ENCODE results near the gene APOD. TPM values are rescaled to one million over a fixed set of nuclear protein-coding genes. Genes with fewer than 3 reads are reported as not detected.

Gene APOD
- total and polyA plus RNA-seq, 2 of the 4 experiments (the other 2 are of a cell fraction): 0.36 TPM; not detected in 1

DNA sequence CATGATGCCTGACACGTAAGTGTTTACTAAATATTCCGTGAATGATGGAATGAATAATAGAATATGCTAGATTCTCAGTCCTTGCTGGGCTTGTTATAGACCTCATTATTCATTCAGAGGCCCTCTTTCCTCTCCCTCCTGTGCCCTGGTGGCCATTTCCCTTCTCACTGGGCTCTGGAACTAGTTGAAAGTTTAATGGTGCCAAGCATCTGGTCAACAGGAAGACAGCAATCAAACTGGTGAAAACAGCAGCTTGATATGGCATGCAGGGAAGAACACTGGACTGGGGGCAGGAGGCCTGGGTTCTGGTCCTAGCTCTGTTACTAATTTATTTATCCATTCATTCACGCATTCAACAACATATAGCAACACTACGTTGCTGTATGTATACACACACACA is 3.7 kb upstream of the APOD start:
- Histone ChIP-seq H4K8ac (ENCODE audit: low read depth in 2 of 2, low read length in 2 of 2) (no peak overlapping the region), H4K5ac (ENCODE audit: low read depth, low read length) (no peak overlapping the region), H4K20me1 (ENCODE audit: insufficient read depth, low read length) (no peaks in the 10 kb centered on the region), H3K56ac (ENCODE audit: extremely low read depth, insufficient read depth, low read length) (no peak overlapping the region), H3K9me1 (ENCODE audit: insufficient read depth, low read length) (no peaks in the 10 kb centered on the region), H4K91ac (ENCODE audit: insufficient read depth, low read depth, low read length) (no peak overlapping the region), H3K4me1 (ENCODE audit: control insufficient read depth, insufficient read depth, low read length) (peaks cover 5% of the 10 kb centered on the region), H2BK15ac (ENCODE audit: low read depth, low read length) (no peak overlapping the region), H3K18ac (ENCODE audit: low read depth, low read length) (no peak overlapping the region), H2AK9ac (replicated peaks; ENCODE audit: low read depth, low read length, poor library complexity) (no peak overlapping the region), H3K36me3 (ENCODE audit: control insufficient read depth, insufficient read depth, low read length) (no peaks in the 10 kb centered on the region), H3K27ac (ENCODE audit: insufficient read depth, low read length) (no peak overlapping the region), H3K14ac (replicated peaks; ENCODE audit: low read depth, low read length) (no peak overlapping the region), H2AK5ac (ENCODE audit: low read depth, low read length) (no peak overlapping the region), H2BK120ac (ENCODE audit: low read depth, low read length) (no peak overlapping the region), H2AFZ (replicated peaks; ENCODE audit: low read length, poor library complexity) (peak overlapping the region; percentile 48), H3K23ac (ENCODE audit: low read depth, low read length) (no peak overlapping the region), H3K9me3 (ENCODE audit: control insufficient read depth, insufficient read depth, low read length) (peaks cover 6% of the 10 kb centered on the region), H3K4me3 (ENCODE audit: insufficient read depth, low read depth, low read length) (no peak overlapping the region), H3K27me3 (ENCODE audit: control insufficient read depth, insufficient read depth, low read length) (peaks cover 17% of the 10 kb centered on the region), H3K9ac (ENCODE audit: low read depth, low read length) (no peak overlapping the region), H2BK20ac (ENCODE audit: low read depth, low read length) (no peak overlapping the region), H3K4ac (ENCODE audit: low read depth, low read length) (no peak overlapping the region), H3K79me1 (ENCODE audit: low read depth in 1 of 2, low read length in 2 of 2) (no peaks in the 10 kb centered on the region), H3K4me2 (ENCODE audit: low read depth, low read length) (no peak overlapping the region), H2BK5ac (ENCODE audit: low read depth, low read length, poor library complexity, severe bottlenecking) (no peak overlapping the region)
- no peak for DNase-seq
- ChIA-PET CTCF (no interaction called here), POLR2A (ENCODE audit: unreplicated experiment) (no interaction called here)
- no TSS peak for BruUV-seq (replicated peaks)
- dilution Hi-C loops (cut with HindIII; ENCODE audit: low sequenced_read_pairs, unreplicated experiment) (no loop called here), intact Hi-C loops (cut with micrococcal nuclease) (no loop called here), in situ Hi-C loops (cut with MboI; ENCODE audit: low sequenced_read_pairs) (no loop called here)
- TF ChIP-seq NFE2L2 (IDR thresholded peaks at IDR 0.05; ENCODE audit: low read depth, low read length) (no peak), CHD1 (IDR thresholded peaks at IDR 0.05; ENCODE audit: low read depth, low read length) (no peak), SMC3 (IDR thresholded peaks at IDR 0.05; ENCODE audit: low read depth, low read length) (no peak), BHLHE40 (IDR thresholded peaks at IDR 0.05; ENCODE audit: low read depth, low read length) (no peak)
- ATAC-seq (ENCODE audit: low read depth): no peak
- WGBS, 2 experiments (ENCODE audit: extremely low coverage in 2 of 2, insufficient read length in 1 of 2): no CpG with 5 or more reads among the region's 4 CpGs

All from IMR-90 (cell line).